KMS-11 (cell line): ENCODE results near the gene CFAP69.

Experiments used
- H2AFZ ChIP-seq: fragments of 200-600 bp; sonication (generic); 2 replicates; pipeline ENCODE4 v1.6.1; 2016; ENCODE audit warnings: antibody characterized with exemption, mixed run types, low read depth
- H3K27ac ChIP-seq: fragments of 200-600 bp; sonication (generic); 2 replicates; pipeline ENCODE4 v1.6.1; 2016; ENCODE audit warnings: mild to moderate bottlenecking, mixed run types
- H3K27me3 ChIP-seq: fragments of 200-600 bp; sonication (generic); 2 replicates; pipeline ENCODE4 v1.6.1; 2017; ENCODE audit warnings: mild to moderate bottlenecking, low read depth, mixed run types, moderate library complexity; ENCODE audit not compliant: insufficient read depth
- H3K36me3 ChIP-seq: fragments of 200-600 bp; sonication (generic); 2 replicates; pipeline ENCODE4 v1.6.1; 2017; ENCODE audit warnings: mild to moderate bottlenecking, mixed run types; ENCODE audit not compliant: insufficient read depth
- H3K4me1 ChIP-seq: fragments of 200-600 bp; sonication (generic); 2 replicates; pipeline ENCODE4 v1.6.1; 2016; ENCODE audit warnings: mild to moderate bottlenecking, low read depth, mixed run types; ENCODE audit not compliant: poor library complexity, severe bottlenecking
- H3K4me2 ChIP-seq: fragments of 200-600 bp; sonication (generic); 2 replicates; pipeline ENCODE4 v1.7.0; 2016; ENCODE audit warnings: mild to moderate bottlenecking, mixed run types
- H3K4me3 ChIP-seq: fragments of 200-600 bp; sonication (generic); IDR thresholded peaks from 2 replicates; pipeline ENCODE4 v1.6.1; 2017; ENCODE audit warnings: low read depth, low read length, mixed read lengths; ENCODE audit not compliant: insufficient read depth
- H3K79me2 ChIP-seq: fragments of 200-600 bp; sonication (generic); 2 replicates; pipeline ENCODE4 v1.6.1; 2016; ENCODE audit warnings: low read depth, mixed run types; ENCODE audit not compliant: insufficient read depth
- H3K9ac ChIP-seq: fragments of 200-600 bp; sonication (generic); 2 replicates; pipeline ENCODE4 v1.6.1; 2016; ENCODE audit warnings: mild to moderate bottlenecking, mixed run types
- H4K20me1 ChIP-seq: fragments of 200-600 bp; sonication (generic); 2 replicates; pipeline ENCODE4 v1.6.1; 2016; ENCODE audit warnings: mild to moderate bottlenecking, mixed run types; ENCODE audit not compliant: insufficient read depth
- CTCF ChIP-seq: fragments of 200-600 bp; sonication (generic); conservative IDR thresholded peaks from 2 replicates; pipeline ENCODE4 v1.6.1; 2017; ENCODE audit warnings: low read depth, mild to moderate bottlenecking, antibody characterized with exemption, low read length, moderate library complexity, mixed read lengths

Gene CFAP69

GRCh38 chr7:90271753-90272152 is 26.8 kb downstream of the CFAP69 start:
- H3K36me3 ChIP-seq: no peaks in the 10 kb centered on the region
- no peak overlapping the region for H3K27ac ChIP-seq
- H4K20me1 ChIP-seq: no peaks in the 10 kb centered on the region
- H3K79me2 ChIP-seq: no peaks in the 10 kb centered on the region
- no peak overlapping the region for H3K4me2 ChIP-seq
- H2AFZ ChIP-seq: no peak overlapping the region
- H3K4me3 ChIP-seq: no peak overlapping the region
- H3K9ac ChIP-seq: no peak overlapping the region
- H3K27me3 ChIP-seq: no peaks in the 10 kb centered on the region
- no peak for TF ChIP-seq CTCF
- H3K4me1 ChIP-seq: no peaks in the 10 kb centered on the region

GRCh38 chr7:90272242-90272641 is 27.3 kb downstream of the CFAP69 start:
- H3K79me2 ChIP-seq: no peaks in the 10 kb centered on the region
- H4K20me1 ChIP-seq: no peaks in the 10 kb centered on the region
- H3K4me1 ChIP-seq: no peaks in the 10 kb centered on the region
- no peaks in the 10 kb centered on the region for H3K27me3 ChIP-seq
- no peak overlapping the region for H2AFZ ChIP-seq
- H3K27ac ChIP-seq: no peak overlapping the region
- TF ChIP-seq CTCF: no peak
- no peak overlapping the region for H3K9ac ChIP-seq
- H3K4me2 ChIP-seq: no peak overlapping the region
- H3K4me3 ChIP-seq: no peak overlapping the region
- no peaks in the 10 kb centered on the region for H3K36me3 ChIP-seq

GRCh38 chr7:90274161-90274560 is 29.2 kb downstream of the CFAP69 start:
- Histone ChIP-seq H3K36me3 (no peaks in the 10 kb centered on the region), H3K4me2 (no peak overlapping the region), H3K4me3 (no peak overlapping the region), H3K4me1 (no peaks in the 10 kb centered on the region), H2AFZ (no peak overlapping the region), H3K9ac (no peak overlapping the region), H3K27me3 (no peaks in the 10 kb centered on the region), H3K79me2 (no peaks in the 10 kb centered on the region), H3K27ac (no peak overlapping the region), H4K20me1 (no peaks in the 10 kb centered on the region)
- TF ChIP-seq CTCF: no peak

- no peak overlapping the region for H3K4me2 ChIP-seq
- no peaks in the 10 kb centered on the region for H4K20me1 ChIP-seq
- H3K9ac ChIP-seq: no peak overlapping the region
- H3K27ac ChIP-seq: no peak overlapping the region
- H3K79me2 ChIP-seq: no peaks in the 10 kb centered on the region
- no peak overlapping the region for H2AFZ ChIP-seq
- H3K4me3 ChIP-seq: no peak overlapping the region
- no peaks in the 10 kb centered on the region for H3K27me3 ChIP-seq
- no peaks in the 10 kb centered on the region for H3K4me1 ChIP-seq
- H3K36me3 ChIP-seq: no peaks in the 10 kb centered on the region
- no peak for TF ChIP-seq CTCF
These were observed 31.2 kb downstream of the CFAP69 start for GRCh38 chr7:90276033-90276728.
